Measurements from ENCODE around the gene CT45A6.
"Not testable (repeated sequence)": the region's sequence is repeated elsewhere in the genome, so short reads cannot be mapped to it uniquely, and the experiment has no call there.

DNA sequence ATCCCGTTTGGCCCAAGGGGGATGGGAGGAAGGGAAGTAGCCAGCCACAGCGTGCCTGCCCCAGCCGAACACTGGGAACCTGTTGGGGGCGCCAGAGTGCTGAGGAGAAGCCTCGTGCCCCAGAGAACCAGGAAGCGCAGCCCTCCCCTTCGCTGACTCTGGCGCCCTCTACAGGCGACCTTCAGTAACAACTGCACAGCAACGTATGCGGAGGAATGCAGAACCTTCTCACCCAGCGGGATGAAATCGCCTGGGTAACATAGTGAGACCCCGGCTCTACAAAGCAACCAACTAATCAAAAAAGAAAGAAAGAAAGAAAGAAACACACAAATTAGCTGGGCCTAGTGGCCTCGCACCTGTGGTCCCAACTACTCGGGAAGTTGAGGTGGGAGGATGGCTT lies 17.2 kb downstream of the CT45A6 start, which contains the start of gene CT45A5:
- TF ChIP-seq, protein P1, sequence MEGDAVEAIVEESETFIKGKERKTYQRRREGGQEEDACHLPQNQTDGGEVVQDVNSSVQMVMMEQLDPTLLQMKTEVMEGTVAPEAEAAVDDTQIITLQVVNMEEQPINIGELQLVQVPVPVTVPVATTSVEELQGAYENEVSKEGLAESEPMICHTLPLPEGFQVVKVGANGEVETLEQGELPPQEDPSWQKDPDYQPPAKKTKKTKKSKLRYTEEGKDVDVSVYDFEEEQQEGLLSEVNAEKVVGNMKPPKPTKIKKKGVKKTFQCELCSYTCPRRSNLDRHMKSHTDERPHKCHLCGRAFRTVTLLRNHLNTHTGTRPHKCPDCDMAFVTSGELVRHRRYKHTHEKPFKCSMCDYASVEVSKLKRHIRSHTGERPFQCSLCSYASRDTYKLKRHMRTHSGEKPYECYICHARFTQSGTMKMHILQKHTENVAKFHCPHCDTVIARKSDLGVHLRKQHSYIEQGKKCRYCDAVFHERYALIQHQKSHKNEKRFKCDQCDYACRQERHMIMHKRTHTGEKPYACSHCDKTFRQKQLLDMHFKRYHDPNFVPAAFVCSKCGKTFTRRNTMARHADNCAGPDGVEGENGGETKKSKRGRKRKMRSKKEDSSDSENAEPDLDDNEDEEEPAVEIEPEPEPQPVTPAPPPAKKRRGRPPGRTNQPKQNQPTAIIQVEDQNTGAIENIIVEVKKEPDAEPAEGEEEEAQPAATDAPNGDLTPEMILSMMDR (IDR thresholded peaks at IDR 0.05; ENCODE audit: low read length): not testable (repeated sequence)
- TF ChIP-seq EZH2 (IDR thresholded peaks at IDR 0.05; ENCODE audit: borderline replicate concordance, low read length): not testable (repeated sequence)

Measured in OCI-LY1 (cell line).